GM18870 (cell line): ENCODE results near the gene GPR35.

Experiments
- ATAC-seq: cut with Tn5 transposase; IDR thresholded peaks from one replicate; pipeline ENCODE4 v1.9.1; 2021; ENCODE audit warnings: moderate library complexity; ENCODE audit not compliant: unreplicated experiment

Gene GPR35

DNA sequence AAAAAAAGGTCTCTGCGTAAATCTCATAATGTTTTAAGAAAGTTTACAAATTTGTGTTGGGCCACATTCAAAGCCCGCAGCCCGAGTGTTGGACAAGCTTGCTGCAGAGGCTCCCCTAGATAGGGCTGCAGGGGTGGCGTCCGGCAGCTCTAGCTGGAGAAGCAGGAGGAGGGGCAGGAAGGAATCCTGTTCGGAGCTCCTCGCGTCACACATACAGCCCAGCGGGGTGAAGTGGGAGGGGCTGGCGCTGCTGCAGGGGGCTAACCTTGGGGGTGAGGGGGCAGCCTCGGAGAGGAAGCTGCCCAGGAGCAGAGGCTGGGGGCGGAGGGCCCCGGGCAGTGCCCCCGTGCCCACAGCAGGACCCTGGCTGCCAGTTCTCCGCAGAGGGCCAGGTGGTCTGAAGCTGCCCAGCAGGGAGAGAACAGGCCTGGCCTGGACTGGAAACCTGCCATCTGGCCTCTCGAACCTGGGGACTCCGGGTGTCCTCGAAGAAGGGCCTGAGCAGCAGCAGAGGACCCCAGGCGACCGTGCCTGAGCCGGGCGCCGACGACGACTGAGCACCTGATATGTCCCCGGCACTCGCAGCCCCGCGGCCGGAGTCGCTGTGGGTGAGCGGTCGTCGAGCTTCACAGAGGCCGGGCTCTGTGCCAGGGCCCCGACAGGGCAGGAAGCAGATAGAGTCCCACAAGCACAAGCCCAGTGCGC is 2.6 kb upstream of the GPR35 start:
- no peak for ATAC-seq

DNA sequence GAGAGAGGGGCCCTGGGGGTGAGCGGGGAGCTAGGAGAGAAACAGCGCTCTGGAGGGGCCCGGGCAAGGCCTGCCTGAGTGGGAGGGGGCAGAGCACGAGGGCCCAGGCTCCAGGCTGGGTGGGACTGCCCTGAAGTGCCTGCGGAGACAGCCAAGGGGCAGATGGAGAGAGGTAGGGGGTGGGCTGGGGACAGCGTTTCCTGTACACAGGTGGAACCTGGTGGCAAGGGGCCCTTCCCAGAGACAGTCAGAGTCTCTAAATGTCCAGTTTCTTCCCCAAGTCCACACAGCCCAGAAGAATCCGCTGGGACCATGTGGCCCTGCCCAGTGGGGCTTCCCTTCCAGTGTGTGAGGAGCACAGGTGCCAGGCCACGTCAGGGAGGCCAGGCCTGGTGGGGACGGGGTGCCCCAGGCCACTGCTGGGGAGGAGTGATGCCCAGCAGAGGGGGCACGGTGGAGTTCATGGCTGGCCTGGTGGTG is 1.7 kb upstream of the GPR35 start:
- no peak for ATAC-seq

DNA sequence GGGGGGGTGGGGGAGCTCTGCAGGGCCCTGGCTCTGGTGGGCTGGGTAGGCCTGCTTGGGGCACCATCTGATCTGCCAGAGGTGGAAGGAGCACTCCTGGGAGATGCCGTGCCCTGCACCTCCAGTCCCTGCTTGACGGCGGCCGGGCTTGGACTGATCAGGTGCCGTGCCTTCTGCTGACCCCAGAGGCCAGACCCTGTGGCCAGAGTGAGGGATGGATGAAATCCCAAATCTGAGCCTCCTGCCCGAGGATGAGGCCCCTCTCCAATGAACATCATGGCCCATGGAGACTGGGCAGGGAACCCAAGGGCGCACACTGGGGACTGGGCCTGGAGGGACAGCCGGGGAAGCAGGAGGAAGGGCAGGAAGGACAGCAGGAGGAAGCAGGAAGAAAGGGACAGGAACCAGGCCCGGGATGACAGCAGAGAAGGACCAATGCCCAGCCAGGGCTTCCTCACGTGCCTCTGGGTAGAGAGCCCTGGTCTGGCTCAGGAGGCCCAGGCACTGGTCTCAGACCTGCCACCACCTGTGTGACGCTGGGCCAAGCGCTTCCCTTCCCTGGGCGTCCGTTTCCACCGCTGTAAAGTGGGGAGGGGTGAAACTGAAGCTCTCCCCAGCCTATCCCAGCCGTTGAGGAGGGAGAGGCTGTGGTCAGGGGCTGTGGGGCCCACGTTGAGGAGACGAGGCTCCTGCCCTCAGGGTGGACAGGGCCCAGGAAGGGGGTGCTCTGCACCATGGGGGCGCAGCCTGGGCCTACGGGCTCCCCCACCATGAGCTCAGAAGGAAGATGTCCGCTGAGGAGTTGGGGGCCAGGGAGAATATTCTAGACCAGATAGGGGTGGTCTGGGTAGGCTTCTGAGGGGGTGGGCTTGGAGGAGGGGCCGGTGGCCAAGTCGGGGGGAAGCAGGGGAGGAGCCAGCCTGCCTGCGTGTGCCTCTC is 1.0 kb upstream of the GPR35 start:
- ATAC-seq: no peak

DNA sequence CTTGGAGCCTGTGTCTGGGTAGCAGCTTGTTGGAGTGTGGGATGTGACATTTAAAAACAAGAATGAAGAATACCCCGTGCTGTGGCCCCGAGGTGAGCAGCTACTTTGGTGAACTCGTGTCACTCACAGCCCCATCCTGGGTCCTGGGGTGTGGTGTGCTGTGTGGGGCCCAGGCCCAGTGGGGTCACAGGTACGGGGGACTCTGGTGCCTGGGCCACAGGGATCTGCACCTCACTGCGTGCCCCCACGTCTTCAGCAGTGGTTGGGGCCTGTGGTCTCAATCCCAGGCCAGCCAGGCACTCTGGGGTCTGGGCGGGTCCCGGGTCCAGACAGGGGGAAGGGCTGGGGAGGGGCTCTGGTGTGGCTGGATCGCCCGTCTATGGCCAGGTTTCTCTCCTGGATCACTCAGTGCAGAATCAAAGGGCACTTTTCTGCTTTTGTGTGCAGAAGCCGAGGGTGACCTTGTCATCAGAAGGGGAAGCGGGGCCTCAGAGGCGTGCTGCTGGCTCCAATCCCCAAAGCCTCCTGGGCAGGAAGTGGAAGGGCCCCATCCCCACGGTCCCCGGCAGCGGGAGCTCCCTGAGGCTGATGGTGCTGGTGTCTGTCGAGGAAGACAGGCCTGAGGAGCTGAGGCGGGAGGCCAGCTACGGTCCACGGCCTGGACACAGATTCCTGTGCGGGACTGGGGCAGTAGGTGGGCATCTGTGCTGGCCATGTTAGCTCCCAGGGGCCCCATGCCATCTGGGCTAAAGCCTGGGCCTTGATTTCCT is 1.4 kb downstream of the GPR35 start:
- ATAC-seq: no peak

DNA sequence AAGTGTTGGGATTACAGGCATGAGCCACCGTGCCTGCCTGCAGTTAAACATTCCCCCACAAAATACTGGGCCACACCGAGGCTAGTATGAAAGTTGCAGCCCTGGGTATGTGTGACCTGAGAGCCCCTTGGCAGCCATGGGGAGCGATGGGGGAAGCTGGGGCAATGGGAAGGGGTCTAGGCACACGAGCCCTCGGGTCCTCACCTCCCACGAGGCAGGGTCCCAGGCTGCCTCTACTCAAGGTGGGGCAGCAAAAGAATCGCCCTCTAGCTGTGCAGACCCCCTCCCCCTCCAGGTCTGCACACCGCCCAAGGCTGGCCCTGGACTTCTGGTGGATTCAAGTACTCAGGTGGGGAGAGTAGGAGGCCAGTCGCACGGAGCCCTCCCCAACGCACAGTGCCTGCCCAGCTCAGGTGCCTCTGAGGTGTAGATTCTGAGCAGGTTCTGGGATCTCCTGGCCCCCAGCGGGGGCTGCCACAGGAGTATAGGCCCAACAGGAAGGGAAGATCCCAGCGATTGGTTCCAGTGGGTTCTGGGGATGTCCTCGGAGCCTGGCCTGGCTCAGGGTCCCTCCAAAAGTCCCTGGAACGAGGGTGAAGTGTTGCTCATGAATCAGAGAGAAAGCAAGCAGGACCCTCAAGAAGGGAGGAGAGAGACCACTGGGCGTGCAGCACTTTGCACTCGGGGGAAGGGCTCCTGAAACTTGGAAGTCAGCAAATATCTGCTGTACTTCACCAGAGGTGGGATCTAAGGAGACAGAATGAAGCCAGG is 2.6 kb downstream of the GPR35 start:
- ATAC-seq: no peak

GRCh38 chr2:240628507-240628807 is 3.2 kb downstream of the GPR35 start:
- no peak for ATAC-seq

DNA sequence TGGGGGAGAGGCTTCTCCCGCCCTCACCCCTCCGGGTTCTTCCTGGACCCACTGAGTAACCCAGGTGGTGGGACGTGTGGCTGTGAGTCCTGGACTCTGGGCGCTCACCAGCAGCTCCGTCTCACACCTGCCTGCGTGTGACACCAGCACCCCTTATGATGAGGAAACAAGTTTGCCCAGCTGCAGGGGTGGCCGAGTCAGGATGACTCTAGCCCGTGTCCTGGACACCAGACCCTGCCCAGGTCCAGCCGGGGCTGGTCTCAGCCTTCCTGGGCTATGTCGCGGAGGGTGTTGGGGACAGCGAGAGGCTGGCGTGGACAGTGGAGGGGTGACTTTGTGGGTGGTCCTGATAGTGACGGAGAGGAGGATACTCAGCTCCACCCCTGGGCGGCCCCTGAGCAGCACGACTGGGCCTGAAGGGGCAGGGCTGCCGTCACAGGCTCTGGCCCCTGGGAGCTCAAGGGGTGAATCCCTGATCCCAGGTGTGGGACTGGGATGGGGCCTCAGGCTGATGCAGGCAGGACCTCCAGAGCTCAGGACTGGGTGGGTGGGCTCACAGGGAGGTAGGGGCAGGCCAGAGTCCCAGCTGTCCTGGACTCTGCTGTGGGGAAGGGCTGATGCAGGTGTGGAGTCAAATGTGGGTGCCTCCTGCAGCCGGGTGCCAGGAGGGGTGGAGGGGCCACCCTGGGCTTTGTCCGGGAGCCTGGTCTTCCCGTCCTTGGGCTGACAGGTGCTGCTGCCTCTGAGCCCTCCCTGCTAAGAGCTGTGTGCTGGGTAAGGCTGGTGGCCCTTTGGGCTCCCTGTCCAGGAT is 3.7 kb downstream of the GPR35 start:
- no peak for ATAC-seq

DNA sequence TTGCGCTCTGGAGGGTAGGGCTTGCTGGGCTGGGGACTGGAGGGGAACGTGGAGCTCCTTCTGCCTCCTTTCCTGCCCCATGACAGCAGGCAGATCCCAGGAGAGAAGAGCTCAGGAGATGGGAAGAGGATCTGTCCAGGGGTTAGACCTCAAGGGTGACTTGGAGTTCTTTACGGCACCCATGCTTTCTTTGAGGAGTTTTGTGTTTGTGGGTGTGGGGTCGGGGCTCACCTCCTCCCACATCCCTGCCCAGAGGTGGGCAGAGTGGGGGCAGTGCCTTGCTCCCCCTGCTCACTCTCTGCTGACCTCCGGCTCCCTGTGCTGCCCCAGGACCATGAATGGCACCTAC is 4.3 kb downstream of the GPR35 start:
- ATAC-seq: no peak

GRCh38 chr2:240629968-240630770 is 4.9 kb downstream of the GPR35 start:
- no peak for ATAC-seq

- ATAC-seq: no peak
Observed at GRCh38 chr2:240630771-240631547, 5.7 kb downstream of the GPR35 start.

- no peak for ATAC-seq
Observed at GRCh38 chr2:240631548-240632305, 6.4 kb downstream of the GPR35 start.

DNA sequence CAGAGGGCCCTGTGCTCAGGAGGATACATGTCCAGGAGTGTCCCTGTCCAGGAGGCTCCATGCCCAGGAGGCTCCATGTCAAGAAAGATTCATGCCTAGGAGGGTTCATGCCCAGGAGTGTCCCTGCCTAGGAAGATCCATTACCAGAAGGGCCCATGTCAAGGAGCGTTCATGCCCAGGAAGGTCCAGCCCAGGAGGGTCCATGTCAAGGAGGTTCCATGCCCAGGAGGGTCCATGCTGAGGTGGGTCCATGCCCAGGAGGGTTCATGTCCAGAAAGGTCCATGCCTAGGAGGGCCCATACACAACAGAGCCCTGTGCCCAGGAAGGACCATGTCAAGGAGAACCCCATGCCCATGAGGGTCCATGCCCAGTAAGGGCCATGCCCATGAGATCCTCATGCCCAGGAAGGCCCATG is 7.0 kb downstream of the GPR35 start:
- no peak for ATAC-seq

DNA sequence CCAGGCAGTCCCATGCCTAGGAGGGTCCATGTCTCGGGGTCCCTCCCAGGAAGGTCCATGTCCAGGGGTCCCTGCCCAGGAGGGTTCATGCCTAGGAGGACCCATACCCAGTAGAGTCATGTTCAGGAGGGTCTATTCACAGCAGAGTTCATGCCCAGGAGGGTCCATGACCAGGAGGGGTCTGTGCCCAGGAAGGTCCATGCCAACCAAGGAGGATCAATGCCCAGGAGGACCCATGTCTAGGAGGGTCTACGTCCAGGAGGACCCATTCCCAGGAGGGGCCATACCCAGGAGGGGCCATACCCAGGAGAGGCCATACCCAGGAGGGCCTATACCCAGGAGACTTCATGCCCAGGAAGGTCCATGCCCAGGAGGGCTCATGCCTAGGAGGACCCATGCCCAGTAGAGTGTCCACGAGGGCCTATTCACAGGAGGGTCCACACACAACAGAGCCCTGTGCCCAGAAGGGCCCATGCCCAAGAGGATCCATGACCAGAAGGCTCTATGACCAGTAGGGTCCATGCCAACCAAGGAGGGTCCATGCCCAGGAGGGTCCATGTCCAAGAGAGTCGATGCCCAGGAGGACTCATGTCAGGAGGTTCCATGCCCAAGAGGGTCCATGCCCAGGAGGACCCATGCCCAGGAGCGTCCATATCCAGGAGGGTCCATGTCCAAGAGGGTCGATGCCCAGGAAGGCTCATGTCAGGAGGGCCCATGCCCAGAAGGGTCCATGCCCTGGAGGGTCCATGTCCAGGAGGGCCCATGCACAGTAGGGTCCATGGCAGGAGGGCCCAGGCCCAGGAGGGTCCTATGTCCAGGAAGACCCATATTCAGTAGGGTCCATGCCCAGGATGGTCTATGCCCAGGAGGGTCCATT is 10.1 kb downstream of the GPR35 start:
- no peak for ATAC-seq

- no peak for ATAC-seq
Observed at GRCh38 chr2:240635998-240636547, 10.8 kb downstream of the GPR35 start.

DNA sequence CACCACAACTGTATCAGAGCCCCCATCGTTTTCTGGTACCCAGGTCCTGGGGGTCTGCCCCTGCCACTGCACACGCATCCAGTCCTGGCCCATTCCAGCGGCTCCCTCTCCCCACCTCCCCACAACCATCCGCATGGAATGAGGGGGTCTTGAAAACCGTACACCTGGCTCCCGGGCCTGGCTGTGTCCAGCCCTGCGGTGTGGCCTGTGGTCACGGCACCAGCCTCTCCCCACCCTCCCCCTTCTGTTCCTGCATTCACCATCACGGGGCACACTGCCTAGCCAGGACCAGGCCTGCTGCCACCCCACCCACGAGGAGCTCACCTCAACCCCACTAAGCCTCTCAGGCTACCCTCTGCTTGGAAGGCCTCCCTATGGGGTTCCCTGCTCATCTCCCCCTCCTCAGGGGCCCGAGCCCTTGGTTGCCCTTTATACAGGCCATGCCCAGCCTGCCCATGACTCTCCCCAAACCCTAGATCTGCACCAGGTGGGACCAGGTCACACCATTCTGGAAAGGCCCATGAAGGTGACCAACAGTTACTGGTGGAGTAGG is 11.4 kb downstream of the GPR35 start:
- no peak for ATAC-seq
